ENCODE data around the gene PRR20C.

- TF ChIP-seq, protein P1, sequence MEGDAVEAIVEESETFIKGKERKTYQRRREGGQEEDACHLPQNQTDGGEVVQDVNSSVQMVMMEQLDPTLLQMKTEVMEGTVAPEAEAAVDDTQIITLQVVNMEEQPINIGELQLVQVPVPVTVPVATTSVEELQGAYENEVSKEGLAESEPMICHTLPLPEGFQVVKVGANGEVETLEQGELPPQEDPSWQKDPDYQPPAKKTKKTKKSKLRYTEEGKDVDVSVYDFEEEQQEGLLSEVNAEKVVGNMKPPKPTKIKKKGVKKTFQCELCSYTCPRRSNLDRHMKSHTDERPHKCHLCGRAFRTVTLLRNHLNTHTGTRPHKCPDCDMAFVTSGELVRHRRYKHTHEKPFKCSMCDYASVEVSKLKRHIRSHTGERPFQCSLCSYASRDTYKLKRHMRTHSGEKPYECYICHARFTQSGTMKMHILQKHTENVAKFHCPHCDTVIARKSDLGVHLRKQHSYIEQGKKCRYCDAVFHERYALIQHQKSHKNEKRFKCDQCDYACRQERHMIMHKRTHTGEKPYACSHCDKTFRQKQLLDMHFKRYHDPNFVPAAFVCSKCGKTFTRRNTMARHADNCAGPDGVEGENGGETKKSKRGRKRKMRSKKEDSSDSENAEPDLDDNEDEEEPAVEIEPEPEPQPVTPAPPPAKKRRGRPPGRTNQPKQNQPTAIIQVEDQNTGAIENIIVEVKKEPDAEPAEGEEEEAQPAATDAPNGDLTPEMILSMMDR (IDR thresholded peaks at IDR 0.05) = no peak
- TF ChIP-seq POLR2AphosphoS5 (IDR thresholded peaks at IDR 0.05) = no peak
These were observed 37.8 kb downstream of the PRR20C start for GRCh38 chr13:57191667-57192066.
